Mesothelial cell of epicardium (in vitro differentiated cells): ENCODE measurements around the gene ZDHHC11. TPM values are rescaled to one million over a fixed set of nuclear protein-coding genes. Genes with fewer than 3 reads are reported as not detected.

Experiments
- DNase-seq, 2 experiments: peaks; one replicate each; pipeline ENCODE4 v3.0.0; 2021; ENCODE audit warnings: low spot score in 2 of 2; ENCODE audit not compliant: unreplicated experiment in 2 of 2
- H3K27ac Mint-ChIP-seq: 2 replicates; pipeline ENCODE4 v1.8.0; 2021; ENCODE audit warnings: mixed read lengths
- H3K27me3 Mint-ChIP-seq: 2 replicates; pipeline ENCODE4 v1.8.0; 2021; ENCODE audit warnings: low read depth, mixed read lengths
- H3K36me3 Mint-ChIP-seq: 2 replicates; pipeline ENCODE4 v1.8.0; 2021; ENCODE audit warnings: mixed read lengths
- H3K4me1 Mint-ChIP-seq: 2 replicates; pipeline ENCODE4 v1.8.0; 2021; ENCODE audit warnings: mixed read lengths
- H3K4me3 Mint-ChIP-seq: 2 replicates; pipeline ENCODE4 v1.8.0; 2021; ENCODE audit warnings: mild to moderate bottlenecking, moderate library complexity, mixed read lengths
- H3K9me3 Mint-ChIP-seq: 2 replicates; pipeline ENCODE4 v1.8.0; 2021; ENCODE audit warnings: mixed read lengths
- CTCF ChIP-seq: fragments of 200-600 bp; sonication (generic); IDR thresholded peaks from one replicate; pipeline ENCODE4 v1.5.0; 2021; ENCODE audit warnings: antibody characterized with exemption; ENCODE audit not compliant: unreplicated experiment
- total RNA-seq: library from RNA; stranded (reverse); gene quantifications from 3 replicates; pipeline ENCODE4 v1.2.1, GENCODE V29; 2021

The ZDHHC11 gene
- total RNA-seq, 1 donor from 2014 or later = 11.4 TPM

- no peak for TF ChIP-seq CTCF
- Mint-ChIP-seq H3K9me3 (no peaks in the 10 kb centered on the region), H3K36me3 (peaks cover 26% of the 10 kb centered on the region), H3K4me3 (peak overlapping the region; percentile 89), H3K27me3 (no peaks in the 10 kb centered on the region), H3K27ac (peak overlapping the region; percentile 93), H3K4me1 (peaks cover 23% of the 10 kb centered on the region)
- no peak for DNase-seq
Observed at GRCh38 chr5:891117-891836, 40.5 kb upstream of the ZDHHC11 start.

- H3K4me1 Mint-ChIP-seq = peaks cover 23% of the 10 kb centered on the region
- H3K4me3 Mint-ChIP-seq = no peak overlapping the region
- H3K27ac Mint-ChIP-seq = no peak overlapping the region
- no peaks in the 10 kb centered on the region for H3K9me3 Mint-ChIP-seq
- DNase-seq = no peak
- no peak for TF ChIP-seq CTCF
- no peaks in the 10 kb centered on the region for H3K27me3 Mint-ChIP-seq
- H3K36me3 Mint-ChIP-seq = peaks cover 37% of the 10 kb centered on the region
Observed at GRCh38 chr5:889075-889710, 38.4 kb upstream of the ZDHHC11 start.

GRCh38 chr5:888638-889035 is 37.9 kb upstream of the ZDHHC11 start:
- no peaks in the 10 kb centered on the region for H3K27me3 Mint-ChIP-seq
- TF ChIP-seq CTCF = no peak
- H3K4me1 Mint-ChIP-seq = peaks cover 18% of the 10 kb centered on the region
- no peak overlapping the region for H3K27ac Mint-ChIP-seq
- no peaks in the 10 kb centered on the region for H3K9me3 Mint-ChIP-seq
- peaks cover 41% of the 10 kb centered on the region for H3K36me3 Mint-ChIP-seq
- DNase-seq = no peak
- H3K4me3 Mint-ChIP-seq = no peak overlapping the region

- peaks cover 47% of the 10 kb centered on the region for H3K36me3 Mint-ChIP-seq
- no peak overlapping the region for H3K4me3 Mint-ChIP-seq
- no peaks in the 10 kb centered on the region for H3K9me3 Mint-ChIP-seq
- no peaks in the 10 kb centered on the region for H3K27me3 Mint-ChIP-seq
- TF ChIP-seq CTCF = no peak
- H3K27ac Mint-ChIP-seq = no peak overlapping the region
- no peak for DNase-seq
- peaks cover 14% of the 10 kb centered on the region for H3K4me1 Mint-ChIP-seq
Observed at GRCh38 chr5:887947-888637, 37.3 kb upstream of the ZDHHC11 start.

GRCh38 chr5:886716-887325 is 36.0 kb upstream of the ZDHHC11 start:
- no peaks in the 10 kb centered on the region for H3K27me3 Mint-ChIP-seq
- H3K36me3 Mint-ChIP-seq = peaks cover 58% of the 10 kb centered on the region
- no peak overlapping the region for H3K4me3 Mint-ChIP-seq
- DNase-seq = no peak
- H3K27ac Mint-ChIP-seq = no peak overlapping the region
- peaks cover 11% of the 10 kb centered on the region for H3K4me1 Mint-ChIP-seq
- no peak for TF ChIP-seq CTCF
- peaks cover 5% of the 10 kb centered on the region for H3K9me3 Mint-ChIP-seq
